GM21367 (cell line): Measurements from ENCODE around the gene SLC7A4.
"Not testable (repeated sequence)": the region's sequence is repeated elsewhere in the genome, so short reads cannot be mapped to it uniquely, and the experiment has no call there.

Source experiments
- ATAC-seq: cut with Tn5 transposase; IDR thresholded peaks from one replicate; pipeline ENCODE4 v1.9.1; 2021; ENCODE audit not compliant: unreplicated experiment

SLC7A4 gene

DNA sequence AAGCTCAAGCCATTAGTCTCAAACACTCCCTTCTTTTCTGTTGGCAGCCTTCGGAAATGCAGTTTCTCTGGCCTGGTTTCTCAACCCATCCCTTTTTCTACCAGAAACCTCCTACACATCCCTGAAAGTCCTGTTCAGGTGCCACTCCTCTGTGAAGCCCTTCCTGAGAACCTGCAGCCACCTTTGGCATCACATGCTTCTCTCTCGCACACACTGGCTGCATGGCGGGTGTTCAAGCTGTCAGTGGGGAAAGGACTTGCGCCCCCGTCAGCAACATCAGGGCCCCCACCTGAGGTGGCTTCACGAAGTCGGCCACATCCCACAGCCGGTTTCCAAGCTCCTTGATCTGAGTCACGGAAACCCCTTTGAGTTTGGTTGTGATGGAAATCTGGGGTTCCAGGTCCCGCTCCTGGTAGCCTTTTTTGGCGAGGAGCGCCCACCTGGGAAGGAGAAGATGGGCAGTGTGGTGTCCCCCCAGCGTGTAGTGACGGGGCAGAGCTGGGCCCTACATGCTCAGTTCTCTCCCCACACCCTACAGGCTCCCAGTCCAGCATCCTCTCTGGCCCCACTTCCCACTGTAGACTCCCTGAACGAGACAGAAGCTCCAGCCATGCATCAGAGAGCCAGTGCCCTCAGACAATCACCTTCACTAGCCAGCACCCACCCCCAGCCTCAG is 11.6 kb upstream of the SLC7A4 start:
- no peak for ATAC-seq

DNA sequence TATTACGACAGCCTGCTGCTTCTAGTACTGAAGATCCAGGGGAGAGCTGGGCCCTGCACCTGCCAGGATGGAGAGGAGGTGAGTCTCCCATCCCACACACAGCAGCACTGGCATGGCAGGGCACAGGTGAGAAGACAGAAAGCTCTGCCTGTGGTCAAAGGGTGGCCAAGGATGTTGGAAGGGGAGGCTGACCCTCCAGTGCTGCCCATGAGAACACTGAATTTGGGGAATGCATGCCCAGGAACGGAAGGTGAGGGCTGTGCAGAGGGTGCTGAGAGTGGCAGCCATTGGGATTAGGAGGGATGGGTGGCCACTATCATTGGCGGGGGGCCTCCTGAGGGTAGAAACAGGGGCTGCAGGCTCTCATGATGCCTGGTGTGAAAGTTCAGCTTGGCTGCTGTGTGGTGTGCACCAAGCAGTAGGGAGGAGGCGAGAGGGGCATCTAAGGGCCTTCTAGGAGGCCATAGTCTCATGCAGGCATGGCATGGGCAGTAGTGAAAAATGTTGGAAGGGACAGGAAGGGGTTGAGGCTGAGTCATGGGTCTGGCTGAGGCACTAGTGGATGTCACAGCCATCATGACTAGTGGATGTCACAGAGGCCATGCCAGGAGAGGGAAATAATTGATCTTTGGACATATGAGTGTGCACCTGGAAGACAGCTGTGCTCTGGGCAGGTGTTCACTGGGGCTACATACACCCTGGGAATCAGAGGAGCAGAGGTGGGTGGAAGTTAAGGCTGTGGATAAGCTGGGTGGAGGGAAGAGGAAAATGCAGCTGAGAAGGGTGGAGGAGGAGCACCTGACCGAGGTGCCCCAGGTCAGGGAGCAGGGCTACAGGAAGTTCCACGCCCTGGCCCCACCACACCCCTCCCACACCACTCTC is 10.9 kb upstream of the SLC7A4 start:
- ATAC-seq = no peak

GRCh38 chr22:21041937-21042336 is 9.6 kb upstream of the SLC7A4 start:
- ATAC-seq = no peak

DNA sequence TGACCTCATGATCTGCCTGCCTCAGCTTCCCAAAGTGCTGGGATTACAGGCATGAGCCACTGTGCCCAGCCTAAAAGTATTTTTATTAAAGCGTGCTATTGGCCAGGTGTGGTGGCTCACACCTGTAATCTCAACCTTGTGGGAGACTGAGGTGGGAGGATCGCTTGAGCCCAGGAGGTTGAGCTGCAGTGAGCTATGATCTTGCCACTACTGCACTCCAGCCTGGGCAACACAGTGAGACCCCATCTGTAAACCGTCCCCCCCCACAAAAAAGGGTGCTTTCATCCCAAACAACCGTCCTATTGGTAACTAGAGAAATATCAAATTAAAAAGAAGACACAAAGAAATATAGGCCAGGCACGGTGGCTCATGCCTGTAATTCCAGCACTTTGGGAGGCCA is 6.8 kb upstream of the SLC7A4 start:
- ATAC-seq = not testable (repeated sequence)

DNA sequence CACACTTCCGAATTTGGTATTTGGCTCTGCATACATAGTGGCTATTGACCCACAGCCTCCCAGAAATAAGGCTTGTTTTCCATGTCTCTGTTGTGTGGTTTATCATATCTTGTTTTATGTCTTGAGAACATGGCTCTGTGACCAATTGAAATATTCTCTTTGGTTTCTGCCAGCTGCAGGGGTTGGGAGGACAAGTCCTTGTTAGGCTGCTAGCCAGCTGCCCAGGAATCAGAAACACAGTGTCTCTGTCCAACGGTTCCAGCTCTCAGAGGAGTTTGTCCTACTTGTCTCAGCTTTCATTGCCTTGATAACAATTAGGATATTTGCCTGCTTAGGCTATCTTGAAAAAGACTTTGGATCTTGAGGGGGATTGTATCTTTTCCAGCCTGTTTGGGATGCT is 6.0 kb upstream of the SLC7A4 start:
- ATAC-seq = no peak

DNA sequence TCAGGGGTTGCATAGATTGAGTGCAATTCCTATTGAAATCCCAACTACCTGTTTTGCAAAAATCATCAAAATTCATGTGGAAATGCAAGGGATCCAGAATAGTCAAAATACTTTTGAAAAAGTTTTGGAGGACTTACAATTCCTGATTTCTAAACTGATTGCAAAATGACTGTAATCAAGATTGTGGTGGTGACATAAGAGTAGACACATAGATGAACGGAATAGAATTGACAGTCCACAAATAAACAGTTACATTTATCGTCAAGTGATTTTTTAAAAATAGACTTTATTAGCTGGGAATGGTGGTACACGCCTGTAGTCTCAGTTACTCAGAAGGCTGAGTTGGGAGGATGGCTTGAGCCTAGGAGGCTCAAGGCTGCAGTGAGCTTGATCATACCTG is 2.6 kb upstream of the SLC7A4 start:
- no peak for ATAC-seq

GRCh38 chr22:21033895-21034294 is 1.5 kb upstream of the SLC7A4 start:
- ATAC-seq = no peak

DNA sequence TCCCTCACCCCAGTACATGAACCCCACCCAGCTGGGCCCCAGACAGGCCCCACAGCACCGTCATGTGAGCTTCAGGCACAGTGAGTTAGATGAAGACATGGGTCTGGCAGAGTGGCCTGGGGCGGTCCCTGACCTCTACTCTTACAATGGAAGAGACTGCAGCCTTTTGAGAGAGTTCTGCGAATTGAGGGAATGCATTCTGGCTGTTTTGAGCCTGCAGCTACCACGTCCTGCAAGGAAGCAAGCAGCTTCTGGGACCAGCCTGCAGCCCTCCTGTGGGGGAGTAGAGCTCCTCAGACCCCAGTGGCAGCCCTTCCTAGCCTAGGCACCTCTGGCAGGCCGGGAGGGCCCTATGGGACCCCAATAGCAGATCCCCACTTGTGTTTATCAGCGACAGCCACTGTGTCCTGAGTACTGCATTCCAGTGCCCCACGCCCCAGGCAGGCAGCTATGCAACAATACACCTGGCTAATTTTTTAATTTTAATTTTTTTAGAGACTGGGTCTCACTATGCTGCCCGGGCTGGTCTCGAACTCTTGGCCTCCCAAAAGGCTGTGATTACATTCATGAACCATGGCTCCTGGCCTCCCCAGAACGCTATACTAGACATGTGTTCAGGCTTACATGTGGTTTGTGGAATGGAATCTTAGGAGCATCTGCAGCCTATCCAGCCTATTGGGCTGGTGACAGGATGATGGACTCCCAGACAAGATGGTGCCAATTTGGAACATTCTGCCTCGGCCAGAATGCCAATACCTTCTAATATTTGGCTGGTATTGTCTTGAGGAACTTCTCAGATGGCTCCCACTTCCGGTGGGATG is 717 bp upstream of the SLC7A4 start:
- ATAC-seq = no peak

DNA sequence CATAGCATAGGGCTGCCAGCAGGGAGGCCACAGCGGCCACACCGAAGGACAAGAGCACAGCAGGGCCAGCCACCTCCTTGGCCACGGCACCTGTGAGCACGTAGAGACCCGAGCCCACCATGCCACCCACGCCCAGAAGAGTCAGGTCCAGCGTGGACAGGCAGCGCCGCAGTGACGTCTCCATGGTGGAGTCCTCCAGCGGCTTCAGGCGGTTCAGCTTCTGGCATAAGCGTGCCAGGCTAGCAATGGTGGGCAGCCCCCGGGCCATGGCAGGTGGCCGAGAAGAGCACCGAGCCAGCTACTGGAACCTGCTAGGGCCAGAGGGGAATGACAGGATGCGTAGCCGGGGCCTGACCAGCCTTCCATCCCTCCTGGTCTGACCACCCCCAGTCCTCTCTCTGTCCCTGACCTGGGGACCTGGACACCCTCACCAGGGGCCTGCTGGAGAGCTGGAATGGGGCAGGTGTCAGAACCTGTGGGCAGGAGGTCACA is 770 bp downstream of the SLC7A4 start:
- ATAC-seq = no peak

DNA sequence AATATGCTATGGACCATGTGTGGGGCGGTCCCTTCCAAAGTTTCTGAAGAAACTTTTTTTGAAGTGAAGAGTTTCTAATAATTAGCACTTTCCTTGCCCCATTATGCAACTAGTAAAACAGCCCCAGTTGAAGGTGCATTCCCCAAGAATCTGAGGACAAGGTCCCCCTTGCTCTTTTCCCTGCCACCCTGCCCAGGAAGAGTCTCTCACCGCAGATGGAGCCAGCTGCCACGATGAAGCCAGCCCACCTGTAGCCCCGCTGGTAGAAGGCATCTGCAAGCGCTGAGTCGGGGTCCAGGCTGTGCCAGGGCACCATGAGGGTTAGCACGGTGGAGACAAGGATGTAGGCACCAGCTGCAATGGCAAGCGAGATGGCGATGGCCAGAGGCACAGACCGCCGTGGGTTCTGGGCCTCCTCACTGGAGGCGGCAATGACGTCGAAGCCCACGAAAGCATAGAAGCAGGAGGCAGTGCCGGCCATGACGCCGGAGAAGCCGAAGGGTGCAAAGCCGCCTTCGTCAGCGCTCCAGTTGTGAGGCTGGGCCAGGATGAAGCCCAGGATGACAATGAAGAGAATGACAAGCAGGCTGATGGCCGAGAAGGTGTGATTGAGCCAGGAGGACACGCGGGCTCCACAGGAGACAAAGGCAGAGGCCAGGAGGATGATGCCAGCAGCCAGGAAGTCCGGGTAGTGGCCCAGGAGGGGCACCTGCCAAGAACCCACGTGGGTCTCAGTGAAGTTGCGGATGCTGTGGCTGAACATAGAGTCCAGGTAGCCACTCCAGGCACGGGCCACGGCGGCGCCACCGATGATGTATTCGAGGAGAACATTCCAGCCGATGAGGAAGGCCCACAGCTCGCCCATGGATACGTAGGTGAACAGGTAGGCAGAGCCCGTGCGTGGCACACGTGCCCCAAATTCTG is 1.5 kb downstream of the SLC7A4 start:
- ATAC-seq = no peak

- no peak for ATAC-seq
Measured at GRCh38 chr22:21030032-21030431, 2.3 kb downstream of the SLC7A4 start.

- ATAC-seq = no peak
Measured at GRCh38 chr22:21029486-21030025, 2.8 kb downstream of the SLC7A4 start.

GRCh38 chr22:21028277-21029251 is 3.8 kb downstream of the SLC7A4 start:
- no peak for ATAC-seq

DNA sequence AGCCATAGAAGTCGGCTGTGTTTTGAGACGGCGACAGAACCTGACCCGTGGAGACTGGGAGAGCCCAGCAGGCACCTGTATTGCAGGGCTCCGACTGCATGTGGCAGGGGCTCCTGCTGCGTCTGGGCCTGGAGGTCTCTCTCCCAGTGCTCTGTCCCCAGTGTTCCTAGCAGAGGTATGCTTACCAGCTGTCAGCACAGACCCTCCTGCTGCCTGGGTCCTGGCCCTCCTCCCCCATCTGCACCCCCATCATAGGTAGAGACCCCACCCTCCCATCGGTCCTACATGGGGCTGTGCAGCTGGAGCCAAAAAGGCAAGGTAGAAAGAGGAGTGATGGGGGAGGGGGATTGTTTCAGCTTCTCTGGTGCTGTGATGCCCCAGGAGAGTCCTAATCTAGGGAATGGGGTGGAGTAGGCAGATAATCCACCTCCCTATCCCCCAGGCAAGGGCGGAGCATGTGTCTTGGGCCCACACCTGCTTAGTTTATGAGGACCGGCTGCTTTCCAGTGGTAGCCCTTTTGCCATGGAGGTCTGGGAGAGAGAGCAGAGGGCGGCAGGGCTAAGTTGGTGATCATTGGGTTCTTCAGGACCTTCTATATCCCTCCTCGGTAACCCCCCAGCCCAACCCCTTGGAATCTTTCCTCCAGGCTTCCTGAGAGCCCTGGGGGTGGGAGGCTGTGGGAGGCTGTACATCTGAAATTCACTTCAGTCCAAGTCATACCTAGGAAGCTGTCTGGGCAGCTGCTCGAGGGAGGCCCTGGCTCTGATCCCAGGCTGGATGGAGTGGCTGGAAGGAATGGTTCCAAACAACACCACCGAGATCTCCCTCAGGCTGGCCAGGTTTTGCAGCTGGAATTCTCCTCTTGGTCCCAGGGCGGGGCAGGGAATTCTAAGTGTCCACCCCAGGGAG is 5.3 kb downstream of the SLC7A4 start:
- ATAC-seq = no peak

- no peak for ATAC-seq
Measured at GRCh38 chr22:21025763-21026755, 6.3 kb downstream of the SLC7A4 start.

- no peak for ATAC-seq
Measured at GRCh38 chr22:21025266-21025665, 7.1 kb downstream of the SLC7A4 start.
